GM18858 (cell line): ENCODE measurements around the gene PAQR5.
"Not testable (repeated sequence)": the region's sequence is repeated elsewhere in the genome, so short reads cannot be mapped to it uniquely, and the experiment has no call there.

Experiments used
- ATAC-seq: cut with Tn5 transposase; IDR thresholded peaks from one replicate; pipeline ENCODE4 v1.9.1; 2021; ENCODE audit not compliant: unreplicated experiment

The PAQR5 gene

GRCh38 chr15:69292826-69293420 lies 5.8 kb upstream of the PAQR5 start:
- ATAC-seq, result no peak

GRCh38 chr15:69293741-69294615 lies 4.7 kb upstream of the PAQR5 start:
- ATAC-seq, result no peak

- no peak for ATAC-seq
These were observed 2.1 kb upstream of the PAQR5 start for GRCh38 chr15:69296606-69297005.

GRCh38 chr15:69297642-69298353 lies 914 bp upstream of the PAQR5 start:
- no peak for ATAC-seq

- ATAC-seq, result no peak
These were observed 387 bp upstream of the PAQR5 start for GRCh38 chr15:69298354-69298696.

- ATAC-seq, result no peak
These were observed 757 bp downstream of the PAQR5 start for GRCh38 chr15:69299451-69299886.

- no peak for ATAC-seq
These were observed 1.4 kb downstream of the PAQR5 start for GRCh38 chr15:69299943-69300588.

- ATAC-seq, result not testable (repeated sequence)
These were observed 2.4 kb downstream of the PAQR5 start for GRCh38 chr15:69301101-69301500.

GRCh38 chr15:69302087-69302486 lies 3.4 kb downstream of the PAQR5 start:
- not testable (repeated sequence) for ATAC-seq

GRCh38 chr15:69302929-69303328 lies 4.2 kb downstream of the PAQR5 start:
- ATAC-seq, result no peak

GRCh38 chr15:69303337-69304181 lies 4.8 kb downstream of the PAQR5 start:
- no peak for ATAC-seq

GRCh38 chr15:69304182-69304545 lies 5.5 kb downstream of the PAQR5 start:
- ATAC-seq, result no peak

GRCh38 chr15:69305204-69305931 lies 6.7 kb downstream of the PAQR5 start:
- ATAC-seq, result no peak

- no peak for ATAC-seq
These were observed 7.3 kb downstream of the PAQR5 start for GRCh38 chr15:69305933-69306568.

- ATAC-seq, result no peak
These were observed 9.2 kb downstream of the PAQR5 start for GRCh38 chr15:69307939-69308338.

- no peak for ATAC-seq
These were observed 10.2 kb downstream of the PAQR5 start for GRCh38 chr15:69308949-69309348.

GRCh38 chr15:69311319-69311721 lies 12.6 kb downstream of the PAQR5 start:
- no peak for ATAC-seq

GRCh38 chr15:69313432-69314000 lies 14.8 kb downstream of the PAQR5 start:
- ATAC-seq, result no peak

- ATAC-seq, result no peak
These were observed 15.4 kb downstream of the PAQR5 start for GRCh38 chr15:69314131-69314530.
